GM18519 (cell line): ENCODE measurements around the gene S100B.

ENCODE experiments used
- ATAC-seq: cut with Tn5 transposase; IDR thresholded peaks from one replicate; pipeline ENCODE4 v1.9.1; 2021; ENCODE audit warnings: mild to moderate bottlenecking, moderate library complexity; ENCODE audit not compliant: unreplicated experiment, low FRiP score

The S100B gene

GRCh38 chr21:46562964-46563607 lies 41.8 kb downstream of the S100B start:
- no peak for ATAC-seq

GRCh38 chr21:46562472-46562871 lies 42.4 kb downstream of the S100B start:
- no peak for ATAC-seq

GRCh38 chr21:46561445-46562090 lies 43.3 kb downstream of the S100B start:
- ATAC-seq, result no peak

- no peak for ATAC-seq
Measured at GRCh38 chr21:46560568-46561444, 44.1 kb downstream of the S100B start.

GRCh38 chr21:46559291-46559983 lies 45.4 kb downstream of the S100B start:
- ATAC-seq, result no peak

GRCh38 chr21:46557919-46558392 lies 46.9 kb downstream of the S100B start:
- ATAC-seq, result no peak

- ATAC-seq, result no peak
Measured at GRCh38 chr21:46557469-46557868, 47.4 kb downstream of the S100B start.

GRCh38 chr21:46556802-46557201 lies 48.1 kb downstream of the S100B start:
- no peak for ATAC-seq

GRCh38 chr21:46555678-46556077 lies 49.2 kb downstream of the S100B start:
- no peak for ATAC-seq

GRCh38 chr21:46555225-46555617 lies 49.7 kb downstream of the S100B start:
- no peak for ATAC-seq

GRCh38 chr21:46554431-46555224 lies 50.3 kb downstream of the S100B start:
- ATAC-seq, result no peak

GRCh38 chr21:46553993-46554392 lies 50.9 kb downstream of the S100B start:
- ATAC-seq, result no peak

- ATAC-seq, result no peak
Measured at GRCh38 chr21:46552865-46553379, 52.0 kb downstream of the S100B start.

GRCh38 chr21:46552274-46552673 lies 52.6 kb downstream of the S100B start:
- no peak for ATAC-seq

- no peak for ATAC-seq
Measured at GRCh38 chr21:46551636-46552241, 53.1 kb downstream of the S100B start.

- no peak for ATAC-seq
Measured at GRCh38 chr21:46550116-46550941, 54.6 kb downstream of the S100B start.

- no peak for ATAC-seq
Measured at GRCh38 chr21:46549650-46550049, 55.2 kb downstream of the S100B start.
